ENCODE results near the gene LDB3. TPM values are rescaled to one million over a fixed set of nuclear protein-coding genes. Genes with fewer than 3 reads are reported as not detected.

LDB3 gene
- total RNA-seq, 4 donors from 2014 or later = 2.2 to 32.5 (median 2.9) TPM

GRCh38 chr10:86747796-86748581 is 79.7 kb downstream of the LDB3 start:
- intact Hi-C loops (cut with DNase I; ENCODE audit: low total_unique reads) = no loop called here
- H3K9me3 ChIP-seq = no peaks in the 10 kb centered on the region
- peak overlapping the region in 1 of 4 donors; percentile 14 for H3K27ac ChIP-seq
- no peak for DNase-seq
- H3K4me3 ChIP-seq = no peak overlapping the region
- TF ChIP-seq POLR2AphosphoS5 (IDR thresholded peaks at IDR 0.05) = no peak
- TF ChIP-seq POLR2A (IDR thresholded peaks at IDR 0.05) = no peak
- no peak for TF ChIP-seq EP300 (IDR thresholded peaks at IDR 0.05; ENCODE audit: low read depth)
- H3K27me3 ChIP-seq = no peaks in the 10 kb centered on the region
- H3K4me1 ChIP-seq = peaks cover 12 to 51% (median 28%) of the 10 kb centered on the region in 4 donors
- no peaks in the 10 kb centered on the region for H3K36me3 ChIP-seq
- 23 to 33% methylated on average over 7 of the region's 7 CpGs for whole genome bisulfite sequencing, 2 donors (ENCODE audit: low coverage in 1 of 2)
- in situ Hi-C loops (cut with MboI; ENCODE audit: low pct_ligation_motif_present in 1 of 4, low pct_unique_long_range_greater_than_20kb in 1 of 4, low sequenced_read_pairs in 3 of 4) = no loop called here

- no peaks in the 10 kb centered on the region for H3K27me3 ChIP-seq
- no peaks in the 10 kb centered on the region for H3K36me3 ChIP-seq
- H3K4me1 ChIP-seq = peaks cover 0 to 49% (median 22%) of the 10 kb centered on the region in 4 donors
- intact Hi-C loops (cut with DNase I; ENCODE audit: low total_unique reads) = no loop called here
- TF ChIP-seq, protein P1, sequence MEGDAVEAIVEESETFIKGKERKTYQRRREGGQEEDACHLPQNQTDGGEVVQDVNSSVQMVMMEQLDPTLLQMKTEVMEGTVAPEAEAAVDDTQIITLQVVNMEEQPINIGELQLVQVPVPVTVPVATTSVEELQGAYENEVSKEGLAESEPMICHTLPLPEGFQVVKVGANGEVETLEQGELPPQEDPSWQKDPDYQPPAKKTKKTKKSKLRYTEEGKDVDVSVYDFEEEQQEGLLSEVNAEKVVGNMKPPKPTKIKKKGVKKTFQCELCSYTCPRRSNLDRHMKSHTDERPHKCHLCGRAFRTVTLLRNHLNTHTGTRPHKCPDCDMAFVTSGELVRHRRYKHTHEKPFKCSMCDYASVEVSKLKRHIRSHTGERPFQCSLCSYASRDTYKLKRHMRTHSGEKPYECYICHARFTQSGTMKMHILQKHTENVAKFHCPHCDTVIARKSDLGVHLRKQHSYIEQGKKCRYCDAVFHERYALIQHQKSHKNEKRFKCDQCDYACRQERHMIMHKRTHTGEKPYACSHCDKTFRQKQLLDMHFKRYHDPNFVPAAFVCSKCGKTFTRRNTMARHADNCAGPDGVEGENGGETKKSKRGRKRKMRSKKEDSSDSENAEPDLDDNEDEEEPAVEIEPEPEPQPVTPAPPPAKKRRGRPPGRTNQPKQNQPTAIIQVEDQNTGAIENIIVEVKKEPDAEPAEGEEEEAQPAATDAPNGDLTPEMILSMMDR (IDR thresholded peaks at IDR 0.05) = no peak
- TF ChIP-seq POLR2A (IDR thresholded peaks at IDR 0.05) (no peak), EP300 (IDR thresholded peaks at IDR 0.05; ENCODE audit: low read depth) (no peak), POLR2AphosphoS5 (IDR thresholded peaks at IDR 0.05) (no peak)
- DNase-seq = no peak
- H3K9me3 ChIP-seq = no peaks in the 10 kb centered on the region
- no peak overlapping the region for H3K4me3 ChIP-seq
- H3K27ac ChIP-seq = no peak overlapping the region
- 86 to 89% methylated on average over 4 to 9 of the region's 9 CpGs for WGBS, 2 donors (ENCODE audit: low coverage in 1 of 2)
- in situ Hi-C loops (cut with MboI; ENCODE audit: low pct_ligation_motif_present in 1 of 4, low pct_unique_long_range_greater_than_20kb in 1 of 4, low sequenced_read_pairs in 3 of 4) = no loop called here
Observed at GRCh38 chr10:86749854-86750253, 81.5 kb downstream of the LDB3 start.

GRCh38 chr10:86751477-86751876 is 83.2 kb downstream of the LDB3 start:
- DNase-seq = no peak
- in situ Hi-C loops (cut with MboI; ENCODE audit: low pct_ligation_motif_present in 1 of 4, low pct_unique_long_range_greater_than_20kb in 1 of 4, low sequenced_read_pairs in 3 of 4) = no loop called here
- 88 to 97% methylated on average over 16 to 17 of the region's 17 CpGs for WGBS, 2 donors (ENCODE audit: low coverage in 1 of 2)

DNA sequence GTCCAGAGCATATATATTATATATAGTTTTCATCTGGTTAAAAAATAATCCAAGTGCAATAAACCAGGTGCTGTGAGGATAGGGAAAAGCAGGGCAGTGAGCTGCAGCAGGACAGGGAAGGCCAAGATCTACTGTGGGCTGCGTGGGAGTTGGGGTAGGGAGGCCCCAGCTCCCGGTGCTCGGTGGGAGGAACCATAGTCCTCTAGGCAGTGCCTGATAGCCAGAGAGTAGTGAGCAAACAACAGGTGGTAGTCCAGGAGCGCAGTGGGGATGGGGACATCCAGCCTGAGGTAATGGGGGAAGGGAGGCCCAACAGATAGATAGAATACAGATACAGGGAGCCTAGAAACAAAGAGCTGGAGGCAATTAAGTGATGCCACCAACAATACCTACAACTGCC is 84.0 kb downstream of the LDB3 start:
- intact Hi-C loops (cut with DNase I; ENCODE audit: low total_unique reads) (no loop called here), in situ Hi-C loops (cut with MboI; ENCODE audit: low pct_ligation_motif_present in 1 of 4, low pct_unique_long_range_greater_than_20kb in 1 of 4, low sequenced_read_pairs in 3 of 4) (no loop called here)
- Histone ChIP-seq H3K4me1 (peaks cover 0 to 51% (median 29%) of the 10 kb centered on the region in 4 donors), H3K27me3 (no peaks in the 10 kb centered on the region), H3K27ac (peak overlapping the region; percentile 42 to 99 (median 75)), H3K36me3 (no peaks in the 10 kb centered on the region), H3K9me3 (no peaks in the 10 kb centered on the region), H3K4me3 (no peak overlapping the region)
- TF ChIP-seq POLR2AphosphoS5 (IDR thresholded peaks at IDR 0.05) = no peak
- TF ChIP-seq POLR2A (IDR thresholded peaks at IDR 0.05) = no peak
- TF ChIP-seq, protein P1 (IDR thresholded peaks at IDR 0.05) = no peak
- TF ChIP-seq EP300 (IDR thresholded peaks at IDR 0.05; ENCODE audit: low read depth) = no peak
- 54% methylated on average over 4 of the region's 4 CpGs; no CpG with 5 or more reads in 1 of the 2 donors for WGBS, 2 donors (ENCODE audit: low coverage in 1 of 2)
- peak; percentile 37 for DNase-seq

More at GRCh38 chr10:86751477-86751876, 83.2 kb downstream of the LDB3 start:
- peaks cover 0 to 51% (median 29%) of the 10 kb centered on the region in 4 donors for H3K4me1 ChIP-seq
- no peaks in the 10 kb centered on the region for H3K36me3 ChIP-seq
- H3K27me3 ChIP-seq = no peaks in the 10 kb centered on the region
- no peaks in the 10 kb centered on the region for H3K9me3 ChIP-seq
- intact Hi-C loops (cut with DNase I; ENCODE audit: low total_unique reads) = no loop called here
- peak overlapping the region in 2 of 4 donors; percentile 98 to 99 for H3K27ac ChIP-seq
- no peak overlapping the region for H3K4me3 ChIP-seq
- TF ChIP-seq, protein P1 (IDR thresholded peaks at IDR 0.05) = no peak
- TF ChIP-seq POLR2AphosphoS5 (IDR thresholded peaks at IDR 0.05) (no peak), EP300 (IDR thresholded peaks at IDR 0.05; ENCODE audit: low read depth) (no peak), POLR2A (IDR thresholded peaks at IDR 0.05) (no peak)
